GM21786 (cell line): ENCODE data around the gene EAF1.
"Not testable (repeated sequence)": the region's sequence is repeated elsewhere in the genome, so short reads cannot be mapped to it uniquely, and the experiment has no call there.

ENCODE experiments used
- ATAC-seq: cut with Tn5 transposase; IDR thresholded peaks from one replicate; pipeline ENCODE4 v1.9.1; 2021; ENCODE audit not compliant: unreplicated experiment

The EAF1 gene

DNA sequence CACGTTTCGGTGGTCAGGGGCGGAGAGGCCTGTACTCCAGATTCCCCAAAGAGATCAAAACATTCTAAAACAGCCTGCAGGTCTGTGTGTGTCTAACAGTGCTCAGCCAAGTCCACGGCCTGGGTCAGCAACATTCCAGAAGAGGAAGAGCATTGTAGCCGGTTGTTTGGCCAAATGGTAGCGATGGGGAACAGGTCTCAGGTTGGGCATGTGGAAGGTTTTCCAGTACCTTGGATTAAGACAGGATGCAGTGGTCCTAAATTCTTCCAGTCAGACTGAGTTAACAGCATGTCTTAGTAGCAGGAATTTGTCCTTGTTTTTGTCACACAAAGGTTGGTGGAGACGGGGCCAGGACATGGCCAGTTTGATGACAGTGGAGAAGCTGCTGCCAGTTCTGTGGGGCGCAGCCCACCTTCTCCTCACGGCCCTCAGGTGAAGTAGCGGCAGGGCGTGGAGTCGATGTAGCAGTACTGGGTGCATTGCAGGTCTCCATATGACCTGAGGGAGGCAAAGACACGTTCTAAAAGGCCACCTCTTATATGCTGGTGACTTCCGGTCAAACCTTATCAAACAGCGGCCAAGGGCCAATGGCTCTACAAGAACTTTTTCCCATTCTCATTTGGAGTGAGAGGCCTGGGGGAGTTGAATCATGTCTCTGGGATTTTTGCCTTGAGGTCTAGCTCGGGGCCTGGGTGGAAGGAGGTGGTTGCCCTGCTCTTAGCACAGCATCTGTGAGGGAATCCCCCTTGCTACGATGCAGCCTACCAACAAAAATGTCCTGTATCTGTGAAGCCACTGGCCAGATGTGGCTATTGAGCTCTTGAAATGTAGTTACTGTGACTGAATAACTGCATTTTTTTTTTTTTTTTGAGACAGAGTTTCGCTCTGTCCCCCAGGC, 24.1 kb downstream of the EAF1 start:
- ATAC-seq = no peak

DNA sequence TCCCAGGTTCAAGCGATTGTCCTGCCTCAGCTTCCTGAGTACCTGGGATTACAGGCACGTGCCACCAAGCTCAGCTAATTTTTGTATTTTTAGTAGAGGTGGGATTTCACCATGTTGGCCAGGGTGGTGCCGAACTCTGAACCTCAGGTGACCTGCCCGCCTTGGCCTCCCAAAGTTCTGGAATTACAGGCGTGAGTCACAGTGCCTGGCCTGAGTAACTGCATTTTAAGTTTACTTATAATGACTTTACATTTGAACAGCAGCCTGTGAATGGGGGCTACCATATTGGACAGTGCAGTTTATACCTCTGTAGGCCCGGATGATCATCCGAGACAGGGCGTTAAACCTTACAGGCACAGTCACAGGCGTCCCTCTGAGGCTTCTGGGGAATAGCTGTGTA, 24.8 kb downstream of the EAF1 start:
- ATAC-seq = no peak

DNA sequence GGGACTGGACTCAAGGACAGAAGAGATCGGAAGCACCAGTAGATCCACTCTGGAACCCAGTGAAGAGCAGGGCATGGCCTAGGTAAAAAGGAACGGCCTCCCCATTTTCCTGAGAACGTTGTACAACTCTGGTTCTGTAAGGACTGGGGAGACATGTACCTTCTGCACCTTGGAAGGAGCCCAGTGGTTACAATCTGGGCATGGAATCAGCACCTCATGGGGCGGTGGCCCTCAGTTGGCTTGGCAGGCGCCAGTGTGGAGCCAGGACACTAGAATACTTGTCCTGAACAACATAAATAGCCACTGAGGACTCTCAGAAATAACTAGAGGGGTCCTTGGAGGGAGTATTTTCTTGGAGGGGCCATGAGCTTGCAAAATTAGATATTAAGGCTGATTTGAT, 25.6 kb downstream of the EAF1 start:
- no peak for ATAC-seq

DNA sequence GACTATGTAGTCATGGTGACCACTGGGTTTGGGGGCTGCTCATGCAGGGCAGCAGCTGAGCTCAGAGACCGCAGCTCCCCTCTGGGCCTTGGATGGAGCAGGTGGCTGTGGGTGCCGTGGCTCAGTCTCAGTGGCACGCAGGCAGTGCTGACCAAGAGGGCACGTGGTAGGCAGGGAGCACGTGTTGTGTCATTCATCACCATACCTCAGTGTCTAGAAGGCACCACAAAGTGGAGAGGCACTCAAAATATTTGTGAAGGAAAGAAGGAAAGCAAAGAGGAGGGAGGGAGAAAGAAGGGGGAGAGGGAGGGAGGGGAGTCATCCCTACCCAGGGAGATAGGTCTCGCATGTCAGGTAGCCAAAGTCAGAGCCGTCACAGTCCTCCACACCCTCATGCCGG, 26.1 kb downstream of the EAF1 start:
- ATAC-seq = no peak

DNA sequence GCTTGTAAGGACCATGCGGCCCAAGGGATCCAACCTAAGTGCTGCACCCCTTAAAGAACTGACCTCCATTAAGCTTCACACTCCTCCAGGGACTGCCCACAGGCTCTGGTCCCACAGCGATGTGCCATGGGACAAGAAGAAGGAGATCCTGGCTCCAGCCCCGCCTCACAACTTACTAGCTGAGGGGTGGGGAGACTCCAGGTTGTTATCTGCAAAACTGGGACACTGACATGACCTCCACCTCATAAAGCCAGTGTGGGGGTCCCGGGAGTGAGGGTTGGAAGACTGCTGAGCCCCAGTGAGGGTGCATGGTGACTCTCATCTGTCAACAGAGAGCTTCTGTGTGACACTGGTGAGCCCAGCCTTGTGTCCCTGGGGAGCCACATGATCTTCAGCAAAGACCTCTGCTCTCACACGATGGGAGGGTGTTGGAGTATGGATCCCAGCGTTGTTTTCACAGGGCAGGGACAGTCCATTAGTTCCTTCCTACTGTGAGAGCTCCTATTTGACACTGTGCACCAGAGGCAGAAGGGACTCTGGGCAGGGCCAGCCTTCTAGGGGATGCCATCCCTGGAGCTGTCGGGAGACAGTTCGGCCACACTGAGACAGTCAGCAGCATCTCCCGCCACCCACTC, 26.7 kb downstream of the EAF1 start:
- no peak for ATAC-seq

DNA sequence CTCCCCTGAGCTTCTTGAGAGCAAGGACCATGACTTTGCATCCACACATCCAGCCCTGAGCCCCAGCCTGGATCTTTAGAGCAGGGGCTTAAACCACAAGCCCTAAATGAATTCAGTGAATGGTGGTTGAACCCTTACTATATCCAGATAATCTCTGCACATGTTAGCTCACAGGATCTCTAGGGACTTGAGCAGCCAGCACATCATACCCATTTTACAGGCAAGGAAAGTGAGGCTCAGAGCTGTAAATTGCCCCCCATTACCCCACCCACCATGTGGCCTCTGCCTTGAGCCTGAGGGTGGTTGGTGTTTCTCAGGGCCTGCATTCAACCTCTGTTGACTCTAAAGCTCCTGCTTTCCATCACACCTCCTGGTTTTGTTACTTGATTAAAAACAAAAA, 27.6 kb downstream of the EAF1 start:
- no peak for ATAC-seq

DNA sequence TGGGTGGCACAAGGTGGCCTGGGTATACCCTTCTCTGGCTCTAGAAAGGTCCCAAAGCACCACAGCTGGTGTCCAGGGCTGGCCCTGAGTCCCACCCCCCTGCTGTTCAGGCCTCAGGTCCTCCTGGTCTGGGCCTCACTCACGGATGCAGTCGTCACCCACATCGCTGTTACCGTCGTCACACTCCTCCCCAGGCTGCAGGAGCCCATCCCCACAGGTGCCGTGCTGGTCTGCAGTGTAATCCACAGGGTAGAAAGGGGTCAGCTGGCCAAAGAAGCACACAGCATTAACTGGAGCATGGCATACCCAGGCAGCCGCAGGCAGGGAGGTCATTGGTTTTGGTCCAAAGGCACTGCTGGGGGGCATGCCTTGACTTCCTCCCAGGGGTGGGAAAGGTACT, 28.4 kb downstream of the EAF1 start:
- no peak for ATAC-seq

DNA sequence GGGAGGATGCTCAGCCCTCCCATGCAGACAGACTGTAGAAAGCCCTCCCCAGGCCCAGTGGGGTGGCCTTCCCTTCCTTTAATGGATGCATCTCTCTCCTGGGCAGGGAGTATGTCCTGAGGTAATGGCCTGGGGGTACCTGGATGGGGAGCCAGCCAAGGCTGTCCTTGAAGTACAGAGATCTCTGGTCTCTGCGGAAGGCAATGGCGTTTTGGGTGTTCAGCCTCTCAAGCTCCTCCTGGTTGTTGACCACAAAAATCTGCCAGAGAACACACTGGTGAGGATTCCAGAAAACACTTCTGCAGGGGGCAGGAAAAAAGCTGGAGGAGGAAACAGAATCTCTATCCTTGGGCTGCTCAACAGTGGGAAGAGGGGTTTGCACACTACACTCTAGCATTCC, 28.9 kb downstream of the EAF1 start:
- no peak for ATAC-seq

DNA sequence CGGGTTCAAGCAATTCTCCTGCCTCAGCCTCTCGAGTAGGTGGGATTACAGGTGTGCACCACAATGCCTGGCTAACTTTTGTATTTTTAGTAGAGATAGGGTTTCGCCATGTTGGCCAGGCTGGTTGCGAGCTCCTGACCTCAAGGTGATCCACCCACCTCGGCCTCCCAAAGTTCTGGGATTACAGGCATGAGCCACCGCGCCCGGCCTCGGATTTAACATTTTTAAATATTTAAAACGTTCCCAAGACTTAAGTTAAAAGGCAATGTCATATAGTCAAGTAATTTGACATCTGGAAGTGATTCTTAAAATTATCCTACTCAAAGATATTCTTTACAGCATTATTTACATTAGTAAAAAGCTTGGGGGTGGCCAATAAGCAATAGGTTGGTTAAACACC, 29.5 kb downstream of the EAF1 start:
- not testable (repeated sequence) for ATAC-seq

DNA sequence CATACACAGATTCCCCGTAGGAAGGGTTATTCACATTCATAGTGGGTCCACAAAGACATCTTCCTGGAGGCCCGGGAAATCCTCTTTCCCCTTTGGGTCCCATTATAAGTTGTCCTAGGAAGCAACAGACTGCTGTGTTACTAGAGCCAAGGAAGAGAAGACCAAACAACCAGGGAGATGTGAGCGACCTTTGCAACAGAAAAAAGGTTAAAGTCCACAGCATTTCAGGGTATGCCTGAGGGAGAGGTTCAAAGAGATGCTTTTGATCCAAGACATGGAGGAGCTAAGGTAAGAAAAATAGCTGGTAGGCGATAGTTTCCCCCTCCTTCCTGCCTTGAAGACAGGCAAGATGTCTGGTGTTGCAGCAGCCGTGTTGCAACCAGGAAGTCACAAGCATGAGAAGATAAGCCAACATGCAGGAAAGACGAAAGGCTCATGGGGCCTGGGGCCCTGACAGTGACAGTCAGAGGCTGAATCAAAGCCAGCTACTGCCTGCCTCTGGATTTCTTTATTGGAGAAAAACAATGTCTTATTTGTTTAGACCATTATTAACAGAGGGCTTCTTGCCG, 30.9 kb downstream of the EAF1 start:
- ATAC-seq = no peak

DNA sequence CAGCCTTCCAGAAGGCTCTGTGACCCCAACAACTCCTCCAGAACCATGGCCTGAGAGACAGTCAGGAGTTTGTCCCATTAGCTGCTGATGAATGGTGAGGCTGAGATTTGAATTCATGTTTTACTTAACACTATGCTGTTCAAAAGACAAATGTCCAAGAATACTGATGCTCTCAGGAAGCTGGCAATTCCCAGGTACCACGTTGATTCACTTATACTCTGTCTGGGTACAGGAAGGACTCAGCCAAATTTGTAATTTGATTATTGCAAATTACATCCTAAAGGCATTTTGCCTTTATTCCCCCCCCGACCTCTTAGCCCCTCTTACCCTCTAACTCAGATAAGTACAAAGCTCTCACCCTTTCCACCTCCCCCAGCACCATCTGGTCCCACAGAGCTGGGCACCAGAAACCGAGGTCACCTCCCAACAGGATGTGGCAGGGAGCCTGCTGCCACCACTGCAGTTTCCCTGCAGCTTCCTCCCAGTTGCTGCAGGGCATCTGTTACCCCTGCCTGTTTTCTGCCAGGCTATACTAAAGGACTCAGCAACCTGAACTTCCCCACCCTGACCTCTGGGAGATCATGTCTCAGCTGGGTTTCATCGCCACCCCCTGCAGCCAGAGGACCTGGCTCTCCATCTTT, 33.6 kb downstream of the EAF1 start:
- ATAC-seq = no peak

DNA sequence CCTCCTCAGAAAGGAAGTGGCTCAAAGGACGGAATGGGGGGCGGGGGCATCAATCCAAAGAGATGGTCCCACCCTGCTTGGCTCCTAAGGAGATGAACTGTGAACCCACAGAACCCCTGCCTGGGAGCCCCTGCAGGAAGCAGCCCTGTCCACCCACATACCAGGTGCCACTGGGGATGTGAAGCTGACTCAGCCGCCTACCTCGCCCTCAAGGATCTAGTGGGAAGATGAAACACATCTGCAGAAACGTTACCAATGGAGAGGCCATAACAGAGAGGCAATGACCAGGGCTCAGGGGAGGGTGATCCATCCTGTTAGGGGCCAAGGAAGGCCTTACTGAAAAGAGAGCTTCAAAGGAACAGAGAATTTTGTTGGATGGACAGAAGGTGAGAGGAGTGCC, 35.1 kb downstream of the EAF1 start:
- no peak for ATAC-seq

DNA sequence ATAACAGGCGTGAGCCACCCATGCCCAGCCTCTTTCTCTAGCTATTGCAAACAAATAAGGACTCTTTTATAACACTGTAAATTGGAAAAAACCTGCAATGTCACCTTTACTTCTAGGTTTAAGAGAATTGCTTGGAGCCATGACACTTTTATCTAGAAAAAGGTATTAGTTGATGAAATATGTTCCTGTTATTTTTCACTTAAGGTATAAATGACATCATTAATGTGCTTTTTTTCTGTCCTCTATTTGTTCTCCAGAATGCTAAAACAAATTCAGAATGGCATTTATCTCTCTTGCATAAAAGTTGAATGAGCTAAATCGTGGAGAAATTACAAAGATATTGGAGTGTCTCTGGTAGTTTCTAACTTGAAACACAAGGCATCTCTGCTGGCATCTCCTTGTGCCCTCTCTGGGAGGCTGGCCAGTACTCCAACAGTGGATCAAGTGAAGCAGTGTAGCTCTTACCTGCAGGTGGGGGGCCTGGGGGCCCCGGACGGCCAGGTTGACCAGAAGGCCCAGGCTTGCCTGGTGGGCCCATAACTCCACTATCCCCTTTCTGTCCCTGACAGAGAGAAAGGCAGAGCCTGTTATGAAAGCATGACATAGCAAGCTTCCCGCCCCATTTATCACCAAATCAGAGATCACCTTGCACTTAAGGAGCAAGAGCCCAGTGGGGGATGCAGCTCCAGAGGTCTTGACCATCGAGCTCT, 38.6 kb downstream of the EAF1 start:
- ATAC-seq = no peak

DNA sequence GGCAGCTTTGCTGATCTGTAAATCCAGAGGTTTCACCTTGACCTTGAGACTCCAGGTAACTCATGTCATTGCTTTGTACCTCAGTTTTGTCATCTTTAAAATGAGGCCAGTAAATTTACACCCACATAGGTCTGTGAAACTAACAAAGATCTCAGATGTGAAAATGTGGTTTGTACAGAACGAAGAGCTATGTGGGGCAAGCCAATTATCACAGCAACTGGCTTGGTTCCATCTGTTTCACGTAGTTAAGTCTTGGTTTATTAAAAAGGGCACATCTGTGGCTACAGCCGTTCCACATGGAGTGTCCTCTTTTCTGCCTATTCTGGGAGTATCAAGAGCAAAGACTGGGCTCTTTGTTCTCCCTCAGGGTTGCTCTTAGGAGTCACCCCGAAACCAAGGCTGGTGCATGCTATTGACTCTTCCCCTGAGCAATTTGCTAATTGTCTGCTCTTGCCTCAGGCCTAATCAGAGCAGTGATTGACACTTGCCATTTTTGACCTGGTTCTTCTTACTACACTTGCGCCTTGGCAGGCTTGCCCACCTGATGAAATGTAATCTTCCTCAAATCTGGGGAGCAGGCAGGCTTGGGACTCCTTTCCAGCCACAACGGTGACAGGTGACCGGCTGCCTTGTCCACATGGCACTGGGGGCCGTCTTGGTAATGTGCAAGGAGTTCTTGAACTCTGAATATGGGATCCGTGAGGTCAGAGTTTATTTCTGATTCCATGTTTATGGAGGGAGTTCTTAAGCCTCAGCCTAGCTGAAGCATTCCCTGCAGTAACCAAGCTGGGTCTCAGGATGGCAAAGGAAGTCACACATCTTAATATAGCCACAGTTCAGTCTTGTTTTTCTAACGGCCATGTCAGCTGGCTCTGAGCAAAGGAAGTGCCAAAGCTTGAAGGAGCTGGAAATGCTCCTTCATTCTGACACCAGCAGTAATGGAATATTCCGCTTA, 40.1 kb downstream of the EAF1 start:
- ATAC-seq = peak; percentile 54

DNA sequence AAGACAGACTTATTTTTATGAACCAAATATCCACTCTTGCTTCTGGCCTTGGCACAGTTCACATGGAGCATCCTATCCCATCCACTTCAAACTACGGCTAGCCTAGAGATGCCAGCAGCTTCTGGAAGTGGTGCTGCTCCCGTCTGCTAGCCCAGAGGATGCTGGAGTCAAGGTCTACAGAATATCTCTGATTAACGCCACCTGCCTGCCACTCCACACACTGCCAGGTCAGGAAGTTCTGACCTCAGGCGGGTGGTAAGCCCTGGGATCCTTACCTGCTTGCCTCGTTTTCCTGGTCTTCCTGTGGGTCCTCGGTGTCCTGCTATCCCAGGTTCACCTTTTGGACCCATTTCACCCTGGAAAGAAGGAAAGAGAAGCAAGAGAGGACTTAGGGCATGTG, 42.9 kb downstream of the EAF1 start:
- ATAC-seq = no peak

DNA sequence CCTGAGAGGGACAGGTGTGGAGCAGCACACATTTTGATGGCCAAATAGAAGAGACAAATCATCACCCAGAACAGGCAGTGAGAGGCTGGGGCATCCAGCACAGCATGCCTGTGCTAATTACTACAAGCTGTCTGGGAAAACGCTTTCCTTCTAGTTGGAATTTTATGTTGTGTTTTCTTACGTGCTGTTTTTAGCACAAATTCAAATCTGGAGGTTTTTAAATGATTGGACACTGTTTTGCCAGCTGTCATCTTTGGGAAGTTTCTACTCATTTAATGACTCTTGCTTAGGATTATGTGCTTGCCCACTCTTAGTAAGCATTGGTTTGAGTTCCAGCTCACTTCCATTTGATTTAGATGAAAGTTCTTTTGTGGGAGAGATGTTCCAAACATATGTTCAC, 43.5 kb downstream of the EAF1 start:
- ATAC-seq = no peak

DNA sequence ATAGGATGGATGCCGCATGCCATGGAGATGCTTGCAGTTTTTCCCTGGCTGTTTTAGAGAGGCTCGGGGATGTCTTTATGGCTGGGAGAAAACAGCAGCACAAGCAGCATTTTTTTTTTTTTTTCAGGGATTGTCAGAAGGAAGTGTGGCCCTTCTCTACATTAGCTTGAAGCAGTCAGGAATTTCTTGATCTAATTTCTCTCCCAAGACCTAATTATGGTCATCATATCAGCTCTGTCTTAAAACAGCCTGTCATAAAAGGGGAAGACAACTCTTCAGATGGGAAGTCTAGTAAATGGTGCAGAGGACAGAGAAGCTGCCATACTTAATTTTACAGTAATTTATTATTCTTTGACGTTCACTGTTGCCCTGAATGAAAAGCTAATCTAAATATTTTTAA, 44.5 kb downstream of the EAF1 start:
- ATAC-seq = no peak

DNA sequence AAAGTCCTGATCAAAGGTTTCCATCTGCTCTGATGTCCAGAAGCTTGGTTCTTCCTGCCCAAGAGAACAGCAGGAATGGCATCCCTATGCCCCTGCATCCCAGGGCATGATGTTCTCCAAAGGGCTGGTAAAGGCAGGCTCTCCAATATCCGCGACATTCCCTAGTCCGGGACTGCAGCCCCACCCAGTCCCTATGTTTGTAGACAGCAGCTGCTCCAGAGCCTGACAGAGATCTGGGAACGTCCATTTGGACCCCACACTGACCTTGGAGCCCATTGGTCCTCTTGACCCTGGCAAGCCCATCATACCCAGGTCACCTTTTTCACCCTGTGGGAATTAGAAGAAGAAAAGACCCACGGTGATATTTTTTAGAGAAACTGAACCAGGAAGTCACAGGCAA, 47.8 kb downstream of the EAF1 start:
- ATAC-seq = no peak

DNA sequence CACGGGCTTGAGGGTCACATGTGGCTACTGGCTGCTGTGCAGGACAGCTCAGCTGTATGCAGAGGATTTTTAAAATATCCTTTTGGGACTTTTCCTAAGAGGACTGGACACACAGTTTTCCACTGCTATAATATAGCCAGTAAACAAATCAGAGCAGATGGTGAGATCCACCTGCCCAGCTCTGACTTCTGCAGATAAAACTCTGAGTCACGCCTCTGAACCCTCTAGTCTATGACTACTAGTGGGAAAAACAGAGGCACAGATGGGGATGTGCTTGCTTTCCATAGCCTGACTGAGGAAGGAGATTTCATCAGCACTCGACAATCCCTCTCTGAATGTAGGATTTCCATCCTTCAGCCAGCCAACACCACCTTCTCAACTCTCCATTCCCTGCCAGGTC, 49.0 kb downstream of the EAF1 start:
- no peak for ATAC-seq
